ENCODE results near the gene PRPH2. TPM values are rescaled to one million over a fixed set of nuclear protein-coding genes. Genes with fewer than 3 reads are reported as not detected.
A peak's percentile ranks its signal among the peaks of the same experiment; 100 is the strongest.

PRPH2 gene
- total and polyA plus RNA-seq, 2 of the 13 experiments (the other 11 are each of a cell fraction or from before 2014, with no cell fraction given) = 0.03 to 0.04 TPM

DNA sequence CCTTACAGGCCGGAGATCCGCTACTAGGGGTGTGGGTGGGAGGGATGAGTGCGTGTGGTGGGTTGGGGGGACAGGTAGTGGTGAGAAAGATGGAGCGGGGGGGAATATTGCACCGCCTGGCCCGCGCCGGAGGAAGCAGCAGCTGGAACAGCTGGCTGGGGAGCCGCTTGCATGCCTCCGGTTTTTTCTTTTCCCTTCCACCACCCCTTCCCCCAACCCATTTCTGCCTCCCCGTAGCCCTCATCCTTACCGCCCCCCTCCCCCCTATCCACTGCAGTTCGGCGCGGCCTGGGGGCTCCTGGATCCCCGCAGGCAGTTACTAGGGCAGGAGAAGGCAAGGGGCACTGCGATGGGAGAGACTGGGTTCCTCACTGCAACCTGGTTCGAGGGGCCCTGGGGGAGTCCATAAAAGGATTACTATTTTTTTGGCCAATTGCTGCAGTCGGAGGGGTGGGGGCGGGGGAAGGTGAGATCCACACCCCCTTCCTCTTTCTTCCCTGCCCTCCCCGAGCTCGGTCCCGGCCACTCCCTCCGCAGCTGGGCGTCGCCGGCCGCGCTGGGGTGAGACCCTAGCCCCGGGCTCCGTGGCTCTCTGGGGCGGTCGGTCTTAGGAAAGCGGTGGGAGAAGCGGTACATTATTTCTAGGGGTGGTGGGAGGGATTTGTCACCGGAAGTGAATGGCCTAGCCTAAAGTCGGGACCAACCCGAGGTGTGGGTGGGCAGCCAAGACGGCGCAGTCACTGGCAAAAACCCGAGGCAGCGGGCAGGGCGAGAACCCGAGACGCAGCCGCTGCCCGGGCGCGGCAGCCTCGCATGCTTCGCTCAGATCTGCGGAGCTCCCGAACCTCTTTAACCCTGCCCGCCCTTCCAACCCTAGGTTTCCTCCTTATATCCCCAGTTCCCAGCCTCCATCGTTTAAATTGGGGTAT is 24.3 kb upstream of the PRPH2 start (continued):
- no peak for TF ChIP-seq ZFYVE20 (CRISPR knock-in tag; IDR thresholded peaks at IDR 0.05; ENCODE audit: borderline replicate concordance, low read depth)
- TF ChIP-seq, protein P1, sequence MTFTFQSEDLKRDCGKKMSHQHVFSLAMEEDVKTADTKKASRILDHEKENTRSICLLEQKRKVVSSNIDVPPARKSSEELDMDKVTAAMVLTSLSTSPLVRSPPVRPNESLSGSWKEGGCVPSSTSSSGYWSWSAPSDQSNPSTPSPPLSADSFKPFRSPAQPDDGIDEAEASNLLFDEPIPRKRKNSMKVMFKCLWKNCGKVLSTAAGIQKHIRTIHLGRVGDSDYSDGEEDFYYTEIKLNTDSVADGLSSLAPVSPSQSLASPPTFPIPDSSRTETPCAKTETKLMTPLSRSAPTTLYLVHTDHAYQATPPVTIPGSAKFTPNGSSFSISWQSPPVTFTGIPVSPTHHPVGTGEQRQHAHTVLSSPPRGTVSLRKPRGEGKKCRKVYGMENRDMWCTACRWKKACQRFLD (CRISPR knock-in tag; IDR thresholded peaks at IDR 0.05; ENCODE audit: borderline replicate concordance) = no peak
- peak; percentile 19; the same call in 1 of the 2 replicates for TF ChIP-seq GATA4 (IDR thresholded peaks at IDR 0.05; ENCODE audit: borderline replicate concordance, low read depth)
- TF ChIP-seq ZNF280D (CRISPR knock-in tag; IDR thresholded peaks at IDR 0.05) = no peak
- TF ChIP-seq, protein P2, sequence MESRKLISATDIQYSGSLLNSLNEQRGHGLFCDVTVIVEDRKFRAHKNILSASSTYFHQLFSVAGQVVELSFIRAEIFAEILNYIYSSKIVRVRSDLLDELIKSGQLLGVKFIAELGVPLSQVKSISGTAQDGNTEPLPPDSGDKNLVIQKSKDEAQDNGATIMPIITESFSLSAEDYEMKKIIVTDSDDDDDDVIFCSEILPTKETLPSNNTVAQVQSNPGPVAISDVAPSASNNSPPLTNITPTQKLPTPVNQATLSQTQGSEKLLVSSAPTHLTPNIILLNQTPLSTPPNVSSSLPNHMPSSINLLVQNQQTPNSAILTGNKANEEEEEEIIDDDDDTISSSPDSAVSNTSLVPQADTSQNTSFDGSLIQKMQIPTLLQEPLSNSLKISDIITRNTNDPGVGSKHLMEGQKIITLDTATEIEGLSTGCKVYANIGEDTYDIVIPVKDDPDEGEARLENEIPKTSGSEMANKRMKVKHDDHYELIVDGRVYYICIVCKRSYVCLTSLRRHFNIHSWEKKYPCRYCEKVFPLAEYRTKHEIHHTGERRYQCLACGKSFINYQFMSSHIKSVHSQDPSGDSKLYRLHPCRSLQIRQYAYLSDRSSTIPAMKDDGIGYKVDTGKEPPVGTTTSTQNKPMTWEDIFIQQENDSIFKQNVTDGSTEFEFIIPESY (CRISPR knock-in tag; IDR thresholded peaks at IDR 0.05) = no peak
- TF ChIP-seq TAF1 (CRISPR knock-in tag; IDR thresholded peaks at IDR 0.05) = peak; percentile 91
- TF ChIP-seq RBFOX2 (IDR thresholded peaks at IDR 0.05; ENCODE audit: low read depth, low read length) = peak; percentile 95
- TF ChIP-seq, protein P3, sequence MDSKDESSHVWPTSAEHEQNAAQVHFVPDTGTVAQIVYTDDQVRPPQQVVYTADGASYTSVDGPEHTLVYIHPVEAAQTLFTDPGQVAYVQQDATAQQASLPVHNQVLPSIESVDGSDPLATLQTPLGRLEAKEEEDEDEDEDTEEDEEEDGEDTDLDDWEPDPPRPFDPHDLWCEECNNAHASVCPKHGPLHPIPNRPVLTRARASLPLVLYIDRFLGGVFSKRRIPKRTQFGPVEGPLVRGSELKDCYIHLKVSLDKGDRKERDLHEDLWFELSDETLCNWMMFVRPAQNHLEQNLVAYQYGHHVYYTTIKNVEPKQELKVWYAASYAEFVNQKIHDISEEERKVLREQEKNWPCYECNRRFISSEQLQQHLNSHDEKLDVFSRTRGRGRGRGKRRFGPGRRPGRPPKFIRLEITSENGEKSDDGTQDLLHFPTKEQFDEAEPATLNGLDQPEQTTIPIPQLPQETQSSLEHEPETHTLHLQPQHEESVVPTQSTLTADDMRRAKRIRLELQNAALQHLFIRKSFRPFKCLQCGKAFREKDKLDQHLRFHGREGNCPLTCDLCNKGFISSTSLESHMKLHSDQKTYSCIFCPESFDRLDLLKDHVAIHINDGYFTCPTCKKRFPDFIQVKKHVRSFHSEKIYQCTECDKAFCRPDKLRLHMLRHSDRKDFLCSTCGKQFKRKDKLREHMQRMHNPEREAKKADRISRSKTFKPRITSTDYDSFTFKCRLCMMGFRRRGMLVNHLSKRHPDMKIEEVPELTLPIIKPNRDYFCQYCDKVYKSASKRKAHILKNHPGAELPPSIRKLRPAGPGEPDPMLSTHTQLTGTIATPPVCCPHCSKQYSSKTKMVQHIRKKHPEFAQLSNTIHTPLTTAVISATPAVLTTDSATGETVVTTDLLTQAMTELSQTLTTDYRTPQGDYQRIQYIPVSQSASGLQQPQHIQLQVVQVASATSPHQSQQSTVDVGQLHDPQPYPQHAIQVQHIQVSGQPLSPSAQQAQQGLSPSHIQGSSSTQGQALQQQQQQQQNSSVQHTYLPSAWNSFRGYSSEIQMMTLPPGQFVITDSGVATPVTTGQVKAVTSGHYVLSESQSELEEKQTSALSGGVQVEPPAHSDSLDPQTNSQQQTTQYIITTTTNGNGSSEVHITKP (CRISPR knock-in tag; IDR thresholded peaks at IDR 0.05; ENCODE audit: low read depth) = peak; percentile 63; the same call in 1 of the 2 replicates
- TF ChIP-seq ZNF558 (CRISPR knock-in tag; IDR thresholded peaks at IDR 0.05; ENCODE audit: borderline replicate concordance) = peak; percentile 58; the same call in 1 of the 2 replicates
- no peak for TF ChIP-seq NBN (conservative IDR thresholded peaks at IDR 0.05)
- TF ChIP-seq ZNF263 (CRISPR knock-in tag; IDR thresholded peaks at IDR 0.05) = no peak
- 0 out of 2 replicates have a peak, but pooled peaks have one; percentile 63 for TF ChIP-seq MTA1 (CRISPR knock-in tag; IDR thresholded peaks at IDR 0.05; ENCODE audit: borderline replicate concordance)
- 0 out of 2 replicates have a peak, but pooled peaks have one; percentile 28 for TF ChIP-seq SMAD9 (CRISPR knock-in tag; IDR thresholded peaks at IDR 0.05)
